Measurements from ENCODE around the gene KRTAP9-4. TPM values are rescaled to one million over a fixed set of nuclear protein-coding genes. Genes with fewer than 3 reads are reported as not detected.

Gene KRTAP9-4
- total RNA-seq, 1 experiment from 2014 or later, result not detected

DNA sequence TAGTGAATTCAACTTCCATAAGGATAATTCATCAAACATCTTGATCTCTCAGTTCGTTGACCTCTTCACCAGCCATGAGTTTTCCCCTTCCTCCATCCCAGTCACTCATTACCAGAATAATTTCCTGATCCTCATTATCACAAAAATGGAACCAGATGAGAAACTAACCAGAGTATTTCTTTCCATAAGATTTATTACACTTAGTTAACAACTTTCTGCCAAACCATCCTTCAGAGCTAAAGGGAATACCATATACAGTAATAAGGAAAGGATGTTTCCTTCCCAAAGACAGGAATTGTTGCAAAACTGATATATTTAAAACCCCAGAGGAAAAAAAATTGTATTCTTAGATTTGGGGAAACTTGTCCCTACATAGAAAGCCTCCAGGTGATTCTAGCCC lies 44.5 kb downstream of the KRTAP9-4 start:
- BruUV-seq (replicated peaks), result no TSS peak
- no peak overlapping the region for H3K4me3 Mint-ChIP-seq (ENCODE audit: unreplicated experiment)
- H3K27ac Mint-ChIP-seq (ENCODE audit: low read depth, unreplicated experiment), result no peak overlapping the region
- H3K9me3 Mint-ChIP-seq (ENCODE audit: unreplicated experiment), result no peaks in the 10 kb centered on the region
- TF ChIP-seq, protein P1, sequence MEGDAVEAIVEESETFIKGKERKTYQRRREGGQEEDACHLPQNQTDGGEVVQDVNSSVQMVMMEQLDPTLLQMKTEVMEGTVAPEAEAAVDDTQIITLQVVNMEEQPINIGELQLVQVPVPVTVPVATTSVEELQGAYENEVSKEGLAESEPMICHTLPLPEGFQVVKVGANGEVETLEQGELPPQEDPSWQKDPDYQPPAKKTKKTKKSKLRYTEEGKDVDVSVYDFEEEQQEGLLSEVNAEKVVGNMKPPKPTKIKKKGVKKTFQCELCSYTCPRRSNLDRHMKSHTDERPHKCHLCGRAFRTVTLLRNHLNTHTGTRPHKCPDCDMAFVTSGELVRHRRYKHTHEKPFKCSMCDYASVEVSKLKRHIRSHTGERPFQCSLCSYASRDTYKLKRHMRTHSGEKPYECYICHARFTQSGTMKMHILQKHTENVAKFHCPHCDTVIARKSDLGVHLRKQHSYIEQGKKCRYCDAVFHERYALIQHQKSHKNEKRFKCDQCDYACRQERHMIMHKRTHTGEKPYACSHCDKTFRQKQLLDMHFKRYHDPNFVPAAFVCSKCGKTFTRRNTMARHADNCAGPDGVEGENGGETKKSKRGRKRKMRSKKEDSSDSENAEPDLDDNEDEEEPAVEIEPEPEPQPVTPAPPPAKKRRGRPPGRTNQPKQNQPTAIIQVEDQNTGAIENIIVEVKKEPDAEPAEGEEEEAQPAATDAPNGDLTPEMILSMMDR (IDR thresholded peaks at IDR 0.05; ENCODE audit: unreplicated experiment), result no peak
- no peak for DNase-seq (ENCODE audit: unreplicated experiment)
- no peaks in the 10 kb centered on the region for H3K4me1 Mint-ChIP-seq (ENCODE audit: insufficient read depth, unreplicated experiment)
- H3K27me3 Mint-ChIP-seq (ENCODE audit: insufficient read depth, unreplicated experiment), result no peaks in the 10 kb centered on the region
- ChIA-PET POLR2A (no interaction called here), CTCF (no interaction called here)
- no peaks in the 10 kb centered on the region for H3K36me3 Mint-ChIP-seq (ENCODE audit: insufficient read depth, unreplicated experiment)
- intact Hi-C loops (cut with micrococcal nuclease), result no loop called here

DNA sequence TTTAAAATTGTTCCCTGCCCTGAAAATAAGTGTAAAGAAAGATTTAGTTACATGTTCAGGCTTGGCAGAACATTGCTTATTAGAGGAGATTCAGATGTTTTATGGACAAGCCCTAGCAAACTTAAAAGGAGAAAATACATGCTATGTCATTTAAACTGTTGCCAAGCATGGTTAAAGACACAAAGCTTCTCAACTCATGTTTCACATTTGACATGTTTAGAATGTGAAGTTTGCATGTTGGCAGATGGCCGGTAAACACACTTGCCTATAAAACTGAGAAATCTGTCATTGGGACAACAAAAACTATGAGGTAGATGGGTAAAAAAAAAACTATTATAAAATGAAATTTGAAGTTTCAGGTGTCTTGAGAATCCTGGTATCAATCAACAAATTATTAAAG lies 47.4 kb downstream of the KRTAP9-4 start:
- H3K9me3 Mint-ChIP-seq (ENCODE audit: unreplicated experiment), result no peaks in the 10 kb centered on the region
- DNase-seq (ENCODE audit: unreplicated experiment), result no peak
- H3K36me3 Mint-ChIP-seq (ENCODE audit: insufficient read depth, unreplicated experiment), result no peaks in the 10 kb centered on the region
- H3K4me1 Mint-ChIP-seq (ENCODE audit: insufficient read depth, unreplicated experiment), result peaks cover 9% of the 10 kb centered on the region
- POLR2A ChIA-PET, result interaction anchor here (0.8 kb wide), 1 partner anchor 25 kb away, joined by 6 read pairs; no protein-coding TSS in a partner anchor
- CTCF ChIA-PET, result no interaction called here
- H3K4me3 Mint-ChIP-seq (ENCODE audit: unreplicated experiment), result no peak overlapping the region
- H3K27me3 Mint-ChIP-seq (ENCODE audit: insufficient read depth, unreplicated experiment), result no peaks in the 10 kb centered on the region
- BruUV-seq (replicated peaks), result no TSS peak
- TF ChIP-seq, protein P1 (IDR thresholded peaks at IDR 0.05; ENCODE audit: unreplicated experiment), result no peak
- no peak overlapping the region for H3K27ac Mint-ChIP-seq (ENCODE audit: low read depth, unreplicated experiment)
- intact Hi-C loops (cut with micrococcal nuclease), result no loop called here

DNA sequence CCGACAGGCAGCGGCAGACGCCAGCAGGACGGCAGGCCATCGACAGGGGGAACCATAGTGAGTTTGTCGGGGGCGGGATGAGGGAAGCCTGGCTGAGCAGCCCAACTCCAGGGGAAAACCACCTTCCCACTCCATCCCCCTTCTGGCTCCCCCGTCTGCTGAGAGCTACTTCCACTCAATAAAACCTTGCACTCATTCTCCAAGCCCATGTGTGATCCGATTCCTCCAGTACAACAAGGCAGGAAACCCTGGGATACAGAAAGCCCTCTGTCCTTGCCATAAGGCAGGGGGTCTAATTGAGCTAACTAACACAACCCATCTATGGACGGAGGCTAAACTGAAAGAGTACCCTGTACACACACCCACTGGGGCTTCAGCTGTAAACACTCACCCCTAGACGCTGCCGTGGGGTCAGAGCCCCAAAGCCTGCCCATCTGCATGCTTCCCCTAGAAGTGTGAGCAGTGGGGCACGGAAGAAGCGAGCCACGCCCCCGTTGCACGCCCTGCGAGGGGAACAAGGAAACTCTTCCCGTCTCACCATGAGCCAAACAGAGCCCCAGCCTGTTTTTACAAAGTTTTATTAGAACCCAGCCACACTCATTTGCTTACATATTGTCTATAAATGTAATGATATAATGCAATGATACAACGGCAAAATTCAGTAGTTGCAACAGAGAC lies 49.1 kb downstream of the KRTAP9-4 start:
- no TSS peak for BruUV-seq (replicated peaks)
- ChIA-PET CTCF (interaction anchor here (0.8 kb wide), 1 partner anchor 24 kb away, joined by 3 read pairs; no protein-coding TSS in a partner anchor), POLR2A (no interaction called here)
- no peaks in the 10 kb centered on the region for H3K9me3 Mint-ChIP-seq (ENCODE audit: unreplicated experiment)
- no peak overlapping the region for H3K27ac Mint-ChIP-seq (ENCODE audit: low read depth, unreplicated experiment)
- peaks cover 16% of the 10 kb centered on the region for H3K4me1 Mint-ChIP-seq (ENCODE audit: insufficient read depth, unreplicated experiment)
- no peaks in the 10 kb centered on the region for H3K27me3 Mint-ChIP-seq (ENCODE audit: insufficient read depth, unreplicated experiment)
- TF ChIP-seq, protein P1 (IDR thresholded peaks at IDR 0.05; ENCODE audit: unreplicated experiment), result no peak
- intact Hi-C loops (cut with micrococcal nuclease), result no loop called here
- no peak overlapping the region for H3K4me3 Mint-ChIP-seq (ENCODE audit: unreplicated experiment)
- no peak for DNase-seq (ENCODE audit: unreplicated experiment)
- no peaks in the 10 kb centered on the region for H3K36me3 Mint-ChIP-seq (ENCODE audit: insufficient read depth, unreplicated experiment)

Other genes with a start within 250 kb of the KRTAP9-4 start
- not detected in 2 replicates for gene KRTAP3-2, start 249.8 kb upstream of the KRTAP9-4 start, total RNA-seq (2022)
- not detected in 2 replicates for gene KRTAP3-1, start 240.6 kb upstream of the KRTAP9-4 start, total RNA-seq (2022)
- gene KRTAP1-5, start 222.5 kb upstream of the KRTAP9-4 start, total RNA-seq (2022), result not detected in 2 replicates
- not detected in 2 replicates for gene KRTAP1-4, start 219.5 kb upstream of the KRTAP9-4 start, total RNA-seq (2022)
- gene KRTAP1-3, start 214.8 kb upstream of the KRTAP9-4 start, total RNA-seq (2022), result not detected in 2 replicates
- gene KRTAP1-1, start 208.2 kb upstream of the KRTAP9-4 start, total RNA-seq (2022), result not detected in 2 replicates
- not detected in 2 replicates for gene KRTAP2-1, start 202.4 kb upstream of the KRTAP9-4 start, total RNA-seq (2022)
- not detected in 2 replicates for gene KRTAP2-2, start 194.5 kb upstream of the KRTAP9-4 start, total RNA-seq (2022)
- gene KRTAP2-3, start 189.6 kb upstream of the KRTAP9-4 start, total RNA-seq (2022), result not detected in 2 replicates
- gene KRTAP2-4, start 183.8 kb upstream of the KRTAP9-4 start, total RNA-seq (2022), result not detected in 2 replicates
- gene KRTAP4-7, start 165.5 kb upstream of the KRTAP9-4 start, total RNA-seq (2022), result not detected in 2 replicates
- gene KRTAP4-8, start 151.5 kb upstream of the KRTAP9-4 start, total RNA-seq (2022), result not detected in 2 replicates
- gene KRTAP4-16, start 147.5 kb upstream of the KRTAP9-4 start, total RNA-seq (2022), result not detected in 2 replicates
- gene KRTAP4-9, start 144.3 kb upstream of the KRTAP9-4 start, total RNA-seq (2022), result not detected in 2 replicates
- gene KRTAP4-11, start 131.3 kb upstream of the KRTAP9-4 start, total RNA-seq (2022), result not detected in 2 replicates
- gene KRTAP4-12, start 125.5 kb upstream of the KRTAP9-4 start, total RNA-seq (2022), result not detected in 2 replicates
- not detected in 2 replicates for gene KRTAP4-6, start 109.1 kb upstream of the KRTAP9-4 start, total RNA-seq (2022)
- gene KRTAP4-5, start 99.9 kb upstream of the KRTAP9-4 start, total RNA-seq (2022), result not detected in 2 replicates
- not detected in 2 replicates for gene KRTAP4-4, start 88.9 kb upstream of the KRTAP9-4 start, total RNA-seq (2022)
- not detected in 2 replicates for gene KRTAP4-3, start 81.5 kb upstream of the KRTAP9-4 start, total RNA-seq (2022)
- not detected in 2 replicates for gene KRTAP4-2, start 71.5 kb upstream of the KRTAP9-4 start, total RNA-seq (2022)
- not detected in 2 replicates for gene KRTAP4-1, start 64.8 kb upstream of the KRTAP9-4 start, total RNA-seq (2022)
- not detected in 2 replicates for gene KRTAP9-1, start 59.8 kb upstream of the KRTAP9-4 start, total RNA-seq (2022)
- gene KRTAP9-2, start 23.0 kb upstream of the KRTAP9-4 start, total RNA-seq (2022), result not detected in 2 replicates
- not detected in 2 replicates for gene KRTAP9-3, start 17.2 kb upstream of the KRTAP9-4 start, total RNA-seq (2022)
- gene KRTAP9-8, start 11.7 kb upstream of the KRTAP9-4 start, total RNA-seq (2022), result not detected in 2 replicates
- not detected in 2 replicates for gene KRTAP9-9, start 5.7 kb downstream of the KRTAP9-4 start, total RNA-seq (2022)
- gene KRTAP9-6, start 15.7 kb downstream of the KRTAP9-4 start, total RNA-seq (2022), result not detected in 2 replicates
- gene KRTAP9-7, start 26.0 kb downstream of the KRTAP9-4 start, total RNA-seq (2022), result not detected in 2 replicates
- not detected in 2 replicates for gene KRTAP29-1, start 53.2 kb downstream of the KRTAP9-4 start, total RNA-seq (2022)
- not detected in 2 replicates for gene KRTAP16-1, start 59.6 kb downstream of the KRTAP9-4 start, total RNA-seq (2022)
- not detected in 2 replicates for gene KRTAP17-1, start 66.0 kb downstream of the KRTAP9-4 start, total RNA-seq (2022)
- not detected in 2 replicates for gene KRT33A, start 101.1 kb downstream of the KRTAP9-4 start, total RNA-seq (2022)
- not detected in 2 replicates for gene KRT33B, start 120.1 kb downstream of the KRTAP9-4 start, total RNA-seq (2022)
- 0.40 and 0.42 TPM in 2 replicates for gene KRT34, start 132.6 kb downstream of the KRTAP9-4 start, total RNA-seq (2022)
- not detected in 2 replicates for gene KRT31, start 147.9 kb downstream of the KRTAP9-4 start, total RNA-seq (2022)
- not detected in 2 replicates for gene KRT37, start 174.9 kb downstream of the KRTAP9-4 start, total RNA-seq (2022)
- gene KRT38, start 191.3 kb downstream of the KRTAP9-4 start, total RNA-seq (2022), result not detected in 2 replicates
- gene KRT32, start 217.7 kb downstream of the KRTAP9-4 start, total RNA-seq (2022), result not detected in 2 replicates
- gene KRT35, start 231.5 kb downstream of the KRTAP9-4 start, total RNA-seq (2022), result not detected in 2 replicates
- not detected in 2 replicates for gene KRT36, start 240.2 kb downstream of the KRTAP9-4 start, total RNA-seq (2022)